ENCODE data around the gene FOXL2NB.
A peak's percentile ranks its signal among the peaks of the same experiment; 100 is the strongest.

The FOXL2NB gene

GRCh38 chr3:138950006-138950644 is 3.1 kb downstream of the FOXL2NB start:
- DNase-seq (ENCODE audit: low read depth) = peak; percentile 76
- H3K4me3 ChIP-seq (ENCODE audit: low read depth, low read length) = peak overlapping the region; percentile 21
- TF ChIP-seq MAX (IDR thresholded peaks at IDR 0.05; ENCODE audit: low read depth, low read length) = no peak

GRCh38 chr3:138950701-138951100 is 3.7 kb downstream of the FOXL2NB start:
- no peak overlapping the region for H3K4me3 ChIP-seq (ENCODE audit: low read depth, low read length)
- no peak for DNase-seq (ENCODE audit: low read depth)
- no peak for TF ChIP-seq POLR2A (IDR thresholded peaks at IDR 0.05; ENCODE audit: extremely low read depth, insufficient read length)
- no peak for TF ChIP-seq MYC (IDR thresholded peaks at IDR 0.05; ENCODE audit: low read depth, low read length)
- no peak for TF ChIP-seq CTCF (IDR thresholded peaks at IDR 0.05; ENCODE audit: low read depth, low read length)
- no peak for TF ChIP-seq MAX (IDR thresholded peaks at IDR 0.05; ENCODE audit: low read depth, low read length)

- H3K4me3 ChIP-seq (ENCODE audit: low read depth, low read length) = no peak overlapping the region
- DNase-seq (ENCODE audit: low read depth) = no peak
These were observed 13.4 kb downstream of the FOXL2NB start for GRCh38 chr3:138960417-138960852.

GRCh38 chr3:138962854-138963560 is 16.0 kb downstream of the FOXL2NB start:
- no peak for DNase-seq (ENCODE audit: low read depth)
- H3K4me3 ChIP-seq (ENCODE audit: low read depth, low read length) = no peak overlapping the region
- TF ChIP-seq MYC (IDR thresholded peaks at IDR 0.05; ENCODE audit: low read depth, low read length) (no peak), MAX (IDR thresholded peaks at IDR 0.05; ENCODE audit: low read depth, low read length) (no peak), CTCF (IDR thresholded peaks at IDR 0.05; ENCODE audit: low read depth, low read length) (no peak), POLR2A (IDR thresholded peaks at IDR 0.05; ENCODE audit: extremely low read depth, insufficient read length) (no peak)

More at GRCh38 chr3:138960417-138960852, 13.4 kb downstream of the FOXL2NB start:
- TF ChIP-seq MAX (IDR thresholded peaks at IDR 0.05; ENCODE audit: low read depth, low read length) (no peak), MYC (IDR thresholded peaks at IDR 0.05; ENCODE audit: low read depth, low read length) (no peak), POLR2A (IDR thresholded peaks at IDR 0.05; ENCODE audit: extremely low read depth, insufficient read length) (no peak), CTCF (IDR thresholded peaks at IDR 0.05; ENCODE audit: low read depth, low read length) (no peak)

GRCh38 chr3:138964264-138964663 is 17.2 kb downstream of the FOXL2NB start:
- DNase-seq (ENCODE audit: low read depth) = no peak
- no peak overlapping the region for H3K4me3 ChIP-seq (ENCODE audit: low read depth, low read length)
- TF ChIP-seq CTCF (IDR thresholded peaks at IDR 0.05; ENCODE audit: low read depth, low read length) (no peak), MYC (IDR thresholded peaks at IDR 0.05; ENCODE audit: low read depth, low read length) (no peak), POLR2A (IDR thresholded peaks at IDR 0.05; ENCODE audit: extremely low read depth, insufficient read length) (no peak), MAX (IDR thresholded peaks at IDR 0.05; ENCODE audit: low read depth, low read length) (no peak)

- no peak overlapping the region for H3K4me3 ChIP-seq (ENCODE audit: low read depth, low read length)
- no peak for DNase-seq (ENCODE audit: low read depth)
- TF ChIP-seq CTCF (IDR thresholded peaks at IDR 0.05; ENCODE audit: low read depth, low read length) = no peak
- no peak for TF ChIP-seq POLR2A (IDR thresholded peaks at IDR 0.05; ENCODE audit: extremely low read depth, insufficient read length)
- no peak for TF ChIP-seq MAX (IDR thresholded peaks at IDR 0.05; ENCODE audit: low read depth, low read length)
- no peak for TF ChIP-seq MYC (IDR thresholded peaks at IDR 0.05; ENCODE audit: low read depth, low read length)
These were observed 17.9 kb downstream of the FOXL2NB start for GRCh38 chr3:138964923-138965322.

Data from NB4 (cell line).